Glomerular visceral epithelial cell (primary cell): ENCODE results near the gene UAP1L1.
"Not testable (repeated sequence)": the region's sequence is repeated elsewhere in the genome, so short reads cannot be mapped to it uniquely, and the experiment has no call there.

Source experiments
- DNase-seq: peaks from one replicate; pipeline ENCODE4 v3.0.0-alpha.2; 2016; ENCODE audit errors: extremely low spot score

Gene UAP1L1

DNA sequence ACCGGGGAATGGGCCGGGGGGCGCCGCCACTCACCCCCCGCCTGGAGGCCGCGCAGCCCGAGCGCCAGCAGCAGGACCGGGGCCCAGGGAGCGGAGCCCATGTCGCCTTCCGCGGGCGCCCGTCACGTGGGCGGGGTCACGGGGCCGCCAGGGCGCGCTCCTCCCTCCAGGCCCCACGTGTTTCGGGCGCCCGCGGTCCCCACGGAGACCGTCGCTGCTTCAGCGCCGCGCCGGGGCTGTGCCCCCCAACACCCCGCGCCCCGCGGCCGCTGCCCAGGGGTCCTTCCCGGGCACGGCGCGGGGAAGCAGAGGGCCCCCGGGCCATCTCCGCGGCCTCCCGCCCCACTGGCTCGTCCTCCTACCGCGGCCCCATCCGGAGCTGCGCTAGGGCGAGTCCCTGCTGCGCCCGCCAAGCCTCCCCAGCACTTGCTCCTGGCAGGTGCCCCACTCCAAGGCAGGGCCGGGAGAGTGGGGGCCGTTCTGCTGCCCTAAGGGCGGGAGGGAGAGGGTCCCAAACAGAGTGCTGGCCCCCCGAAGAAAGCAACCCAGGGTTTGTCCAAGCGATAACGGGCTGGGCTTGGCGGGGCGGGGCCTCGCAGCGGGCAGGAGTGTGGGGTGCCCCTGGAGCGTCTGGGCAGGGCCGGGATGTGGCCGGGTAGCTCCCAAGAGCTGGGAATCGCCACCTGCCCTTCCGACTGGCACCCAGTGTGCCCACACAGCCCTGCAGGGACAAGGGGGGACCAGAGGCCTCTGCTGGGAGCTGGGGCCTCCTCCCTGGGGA lies 37.5 kb downstream of the UAP1L1 start, which contains the start of gene DPP7:
TSS of gene DPP7 (minus strand) at position 121 of the 781 bp plus-strand sequence. CDS start at position 101, 20 bp downstream.
- DNase-seq: peak; percentile 47

GRCh38 chr9:137115394-137116026 lies 38.2 kb downstream of the UAP1L1 start:
- no peak for DNase-seq

GRCh38 chr9:137116027-137116507 lies 38.8 kb downstream of the UAP1L1 start:
- DNase-seq: no peak

- DNase-seq: no peak
Observed at GRCh38 chr9:137116728-137117127, 39.4 kb downstream of the UAP1L1 start.

GRCh38 chr9:137117269-137117731 lies 40.0 kb downstream of the UAP1L1 start:
- DNase-seq: no peak

DNA sequence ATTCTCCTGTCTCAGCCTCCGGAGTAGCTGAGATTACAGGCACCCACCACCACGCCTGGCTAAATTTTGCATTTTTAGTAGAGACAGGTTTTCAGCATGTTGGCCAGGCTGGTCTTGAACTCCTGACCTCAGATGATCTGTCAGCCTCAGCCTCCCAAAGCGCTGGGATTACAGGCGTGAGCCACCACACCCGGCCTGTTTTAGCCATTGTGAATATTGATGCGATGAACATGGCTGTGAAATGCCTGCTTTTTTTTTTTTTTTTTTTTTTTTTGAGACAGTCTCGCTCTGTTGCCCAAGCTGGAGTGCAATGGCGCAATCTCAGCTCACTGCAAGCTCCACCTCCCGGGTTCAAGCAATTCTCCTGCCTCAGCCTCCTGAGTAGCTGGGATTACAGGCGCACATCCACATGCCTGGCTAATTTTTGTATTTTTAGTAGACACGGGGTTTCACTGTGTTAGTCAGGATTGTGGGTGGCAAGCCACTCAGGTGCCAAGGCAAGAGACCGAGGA lies 40.8 kb downstream of the UAP1L1 start:
- DNase-seq: not testable (repeated sequence)

DNA sequence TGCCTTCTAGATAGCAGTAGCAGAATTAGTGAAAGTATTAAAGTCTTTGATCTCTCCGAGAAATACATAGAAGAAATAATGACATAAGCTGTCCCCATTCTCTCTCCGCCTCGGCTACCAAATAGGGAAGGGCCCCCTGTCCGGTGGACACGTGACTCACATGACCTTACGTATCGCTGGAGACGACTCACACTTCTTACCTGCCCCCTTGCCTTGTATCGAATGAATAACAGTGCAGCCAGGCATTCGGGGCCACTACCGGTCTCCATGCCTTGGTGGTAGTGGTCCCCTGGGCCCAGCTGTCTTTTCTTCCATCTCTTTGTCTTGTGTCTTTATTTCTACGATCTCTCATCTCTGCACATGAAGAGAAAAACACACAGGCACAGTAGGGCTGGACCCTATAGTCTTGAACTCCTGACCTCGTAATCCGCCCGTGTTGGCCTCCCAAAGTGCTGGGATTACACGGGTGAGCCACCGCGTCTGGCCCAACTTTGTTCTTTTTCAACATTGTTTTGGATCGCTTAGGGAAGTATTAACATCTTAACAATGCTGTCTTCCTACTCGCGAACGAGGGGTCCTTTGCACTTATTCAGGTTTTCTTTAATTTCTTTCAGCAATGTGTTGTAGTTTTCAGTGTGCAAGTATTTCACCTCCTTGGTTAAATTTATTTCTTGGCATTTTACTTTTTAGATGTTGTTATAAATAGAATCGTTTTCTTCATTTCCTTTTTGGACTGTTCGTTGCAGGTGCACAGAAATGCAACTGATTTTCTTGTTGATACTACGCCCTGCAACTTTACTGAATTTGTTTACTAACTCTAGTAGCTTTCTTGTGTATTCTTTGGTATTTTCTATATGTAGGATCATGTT lies 44.8 kb downstream of the UAP1L1 start:
- not testable (repeated sequence) for DNase-seq

GRCh38 chr9:137122796-137123467 lies 45.6 kb downstream of the UAP1L1 start:
- DNase-seq: not testable (repeated sequence)

DNA sequence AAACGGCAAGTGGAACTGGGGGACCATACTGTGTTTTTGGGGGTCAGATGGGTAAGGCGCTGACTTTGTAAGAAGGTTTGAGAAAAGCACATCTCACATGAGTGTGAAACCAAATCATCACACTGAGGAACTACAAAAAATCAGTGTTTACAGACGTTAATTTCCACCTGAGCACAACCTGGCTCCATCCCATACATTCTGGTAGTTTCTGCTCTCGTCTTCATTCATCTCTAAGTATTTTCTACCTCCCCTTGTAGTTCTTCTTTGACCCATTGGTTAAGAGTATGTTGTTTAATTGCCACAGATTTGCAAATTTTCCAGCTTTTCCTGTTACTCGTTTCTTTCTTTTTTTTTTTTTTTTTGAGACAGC lies 46.1 kb downstream of the UAP1L1 start:
- no peak for DNase-seq

GRCh38 chr9:137123952-137124462 lies 46.7 kb downstream of the UAP1L1 start:
- DNase-seq: not testable (repeated sequence)

DNA sequence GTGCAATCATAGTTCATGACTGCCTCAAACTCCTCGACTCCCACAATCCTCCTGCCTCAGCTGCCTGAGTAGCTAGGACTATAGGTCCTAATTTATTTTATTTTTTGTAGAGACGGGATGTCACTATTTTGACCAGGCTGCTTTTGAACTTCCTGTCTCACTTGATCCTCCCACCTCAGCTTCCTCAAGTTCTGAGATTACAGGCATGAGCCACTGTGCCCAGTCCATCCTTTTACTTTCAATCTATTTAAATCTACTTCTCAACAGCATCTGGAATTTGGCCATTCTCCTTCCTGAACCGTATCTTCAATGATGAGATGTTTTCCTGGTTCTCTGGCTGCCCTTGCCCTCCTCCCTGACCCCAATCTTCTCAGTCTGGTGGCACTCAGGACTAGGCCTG lies 49.5 kb downstream of the UAP1L1 start:
- no peak for DNase-seq

- no peak for DNase-seq
Observed at GRCh38 chr9:137127301-137128157, 50.2 kb downstream of the UAP1L1 start.

DNA sequence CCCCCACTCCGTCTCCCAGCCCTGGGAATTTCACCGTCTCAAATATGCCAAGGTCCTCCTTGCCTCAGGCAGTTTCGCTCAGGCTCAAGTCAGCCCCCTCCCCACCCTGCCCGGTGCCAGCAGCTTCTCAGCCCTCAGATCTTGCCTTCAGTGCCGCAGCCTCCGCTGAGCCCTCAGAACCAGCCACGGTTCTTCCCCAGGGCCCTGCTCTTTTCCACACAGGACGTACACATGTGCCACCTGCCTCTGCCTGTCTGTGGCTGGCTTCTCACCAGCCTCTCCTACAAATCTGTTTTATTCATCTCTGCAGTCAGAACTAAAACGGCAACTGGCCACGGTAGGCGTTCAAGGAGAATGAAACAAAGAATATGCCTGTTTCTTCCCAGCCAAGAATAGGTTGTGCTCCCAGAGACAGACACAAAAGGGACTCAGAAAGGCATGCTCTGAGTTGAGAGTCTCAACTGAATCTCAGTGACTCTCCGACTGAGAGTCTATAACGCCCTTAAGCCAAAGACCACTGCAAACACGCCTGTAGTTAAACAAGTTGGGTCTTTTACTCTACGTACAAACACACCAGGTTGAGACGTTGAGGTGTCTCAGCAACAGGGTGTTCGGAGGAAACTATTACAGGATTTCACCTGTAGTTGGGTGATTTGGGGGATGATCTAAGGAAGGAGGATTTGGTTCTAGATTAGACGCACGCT lies 51.0 kb downstream of the UAP1L1 start:
- no peak for DNase-seq

- no peak for DNase-seq
Observed at GRCh38 chr9:137128862-137129455, 51.6 kb downstream of the UAP1L1 start.

GRCh38 chr9:137129456-137130175 lies 52.3 kb downstream of the UAP1L1 start:
- DNase-seq: peak; percentile 91

DNA sequence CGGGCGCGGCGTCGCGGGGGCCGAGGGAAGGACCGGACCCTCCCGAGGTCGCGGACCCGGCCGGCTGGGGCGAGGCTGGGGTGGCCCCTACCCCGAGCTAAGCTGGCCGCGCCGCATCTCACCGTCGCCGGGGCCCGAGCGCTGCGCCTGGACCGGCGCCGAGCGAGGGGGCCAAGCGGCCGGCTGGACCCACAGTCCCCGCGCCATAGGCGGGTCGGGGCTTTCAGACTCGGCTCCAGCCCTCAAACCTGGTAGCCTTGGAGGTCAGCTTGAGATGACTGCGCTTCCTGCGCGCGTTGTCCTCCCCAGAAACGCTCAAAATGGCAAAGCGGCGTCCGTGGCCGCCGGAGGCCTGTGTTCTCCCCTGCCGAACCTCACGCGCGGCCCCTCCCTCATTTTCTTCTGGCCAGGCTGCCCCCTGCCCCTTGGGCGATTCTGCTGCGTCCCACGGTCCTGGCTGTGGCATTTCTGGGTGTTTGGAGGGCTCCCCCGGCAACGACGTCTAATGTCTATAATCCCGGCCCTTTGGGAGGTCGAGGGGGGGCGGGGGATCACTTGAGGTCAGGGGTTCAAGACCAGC lies 52.9 kb downstream of the UAP1L1 start:
- DNase-seq: peak; percentile 25
